ENCODE measurements around the gene SUGP2. TPM values are rescaled to one million over a fixed set of nuclear protein-coding genes. Genes with fewer than 3 reads are reported as not detected.
"Not testable (repeated sequence)": the region's sequence is repeated elsewhere in the genome, so short reads cannot be mapped to it uniquely, and the experiment has no call there.

SUGP2 gene
- total RNA-seq, 2 experiments from 2014 or later = 76.6 to 80.7 TPM

DNA sequence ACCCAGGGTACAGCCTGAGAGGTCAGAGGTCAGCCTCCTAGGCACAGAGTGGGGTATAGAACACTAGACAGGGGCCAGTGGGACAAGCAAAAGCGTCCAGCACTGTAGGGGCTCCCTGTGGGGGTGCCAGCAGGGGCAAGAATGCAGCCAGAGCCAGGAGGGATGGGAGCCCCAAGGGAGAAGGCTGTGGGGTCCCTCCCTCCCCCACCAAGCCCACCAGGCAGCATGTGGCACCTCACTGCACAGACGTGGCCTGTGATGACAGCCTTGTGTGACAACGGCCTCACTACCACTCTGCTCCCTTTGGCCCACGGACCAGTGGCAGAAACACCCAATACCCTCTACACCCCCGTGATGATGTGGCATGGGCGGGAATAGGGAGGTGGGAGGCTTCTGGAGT lies 10.2 kb upstream of the SUGP2 start:
- CTCF ChIA-PET = no interaction called here
- POLR2A ChIA-PET = no interaction called here

DNA sequence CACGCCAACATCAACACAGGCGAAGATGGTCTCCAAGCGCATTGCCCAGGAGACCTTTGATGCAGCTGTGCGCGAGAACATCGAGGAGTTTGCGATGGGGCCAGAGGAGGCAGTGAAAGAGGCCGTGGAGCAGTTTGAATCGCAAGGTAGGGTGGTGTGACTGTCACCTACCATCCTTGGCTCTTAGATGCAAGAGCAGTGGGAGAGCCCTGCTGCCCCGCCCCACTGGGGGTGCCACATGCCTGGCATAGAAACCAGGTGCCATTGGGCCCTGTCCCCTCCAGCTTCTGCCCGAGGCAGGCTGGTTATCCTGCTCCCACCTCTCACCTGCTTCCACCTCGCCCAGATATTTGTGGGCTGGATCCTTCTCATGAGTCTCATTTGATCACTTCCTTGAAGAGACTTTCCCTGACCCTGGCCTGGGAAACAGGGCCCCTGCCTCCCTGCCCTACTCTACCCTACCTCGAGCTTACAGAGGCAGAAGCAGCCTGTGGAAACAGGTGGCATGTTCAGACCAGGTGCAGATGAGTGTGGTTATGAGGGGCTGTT lies 9.5 kb upstream of the SUGP2 start:
- POLR2A ChIA-PET = interaction anchor here (0.9 kb wide), 1 partner anchor 12 kb away, joined by 3 read pairs; no protein-coding TSS in a partner anchor
- CTCF ChIA-PET = no interaction called here

DNA sequence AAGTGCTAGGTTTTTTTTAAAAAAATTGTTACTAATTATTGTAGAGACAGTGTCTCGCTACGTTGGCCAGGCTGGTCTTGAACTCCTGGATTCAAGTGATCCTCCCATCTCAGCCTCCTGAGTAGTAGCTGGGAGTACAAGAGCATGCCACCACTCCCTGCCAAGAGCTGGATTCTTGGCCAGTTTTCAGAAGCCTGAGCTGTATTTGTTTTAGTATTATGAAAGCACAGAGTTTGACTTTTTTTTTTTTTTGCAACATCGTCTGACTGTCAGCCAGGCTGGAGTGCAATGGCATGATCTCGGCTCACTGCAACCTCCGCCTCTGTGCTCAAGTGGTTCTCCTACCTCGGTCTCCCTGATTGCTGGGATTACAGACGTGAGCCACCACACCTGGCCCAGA lies 7.1 kb upstream of the SUGP2 start:
- CTCF ChIA-PET = interaction anchor here (0.6 kb wide), 1 partner anchor 351 kb away, joined by 3 read pairs; no protein-coding TSS in a partner anchor

DNA sequence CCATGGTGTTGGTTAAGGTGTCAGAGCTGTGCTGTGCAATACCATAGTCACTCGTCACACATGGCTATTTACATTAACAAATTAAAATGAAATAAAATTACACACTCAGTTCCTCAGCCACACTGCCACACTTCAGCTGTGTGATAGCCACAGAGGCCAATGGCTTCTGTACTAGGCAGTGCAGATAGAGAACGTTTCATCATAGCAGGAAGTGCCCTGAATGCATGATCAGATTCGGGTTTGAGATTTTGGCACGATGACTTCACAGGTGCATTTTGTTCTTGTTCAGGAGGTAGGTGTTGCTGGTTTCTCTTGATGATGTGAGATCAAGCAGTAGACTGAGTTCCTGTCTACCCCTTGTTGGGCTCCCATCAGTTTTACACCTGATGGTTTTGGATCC lies 6.6 kb upstream of the SUGP2 start:
- POLR2A ChIA-PET = no interaction called here
- CTCF ChIA-PET = no interaction called here

More for the DNA sequence above, 7.1 kb upstream of the SUGP2 start:
- POLR2A ChIA-PET = no interaction called here

DNA sequence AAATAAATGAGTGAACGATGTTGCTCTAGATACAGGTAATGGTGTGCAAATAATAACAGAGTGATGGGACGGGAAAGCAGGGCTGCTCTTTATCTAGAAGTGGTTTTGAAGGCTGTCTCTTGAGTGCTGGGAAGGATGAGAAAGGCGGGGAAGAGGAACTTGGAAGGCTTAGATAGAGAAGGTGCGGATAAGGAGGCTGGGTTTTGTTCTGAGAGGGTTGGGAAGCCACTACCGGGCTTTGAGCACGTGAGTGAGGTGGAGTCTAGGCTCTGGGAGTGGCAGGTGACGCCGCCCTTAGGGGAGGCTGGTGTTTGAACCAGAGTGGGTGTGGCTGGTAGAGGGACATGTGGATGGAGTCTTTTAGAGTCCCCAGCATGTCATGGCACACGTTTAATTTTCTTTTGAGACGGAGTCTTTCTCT lies 897 bp upstream of the SUGP2 start:
- CTCF ChIA-PET = no interaction called here
- POLR2A ChIA-PET = no interaction called here

DNA sequence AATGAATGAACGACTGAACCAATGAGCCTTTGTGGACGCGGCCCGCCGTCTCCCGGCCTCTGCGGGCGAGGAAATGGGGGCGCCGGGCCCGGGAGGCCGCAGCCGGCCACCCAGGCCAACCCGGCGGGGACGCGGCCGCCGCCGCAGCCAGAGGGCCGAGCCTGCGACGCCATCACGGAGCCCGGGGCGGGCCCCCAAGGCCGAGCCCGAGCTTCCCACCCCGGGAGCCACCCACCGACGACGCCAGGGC lies 216 bp downstream of the SUGP2 start:
- CTCF ChIA-PET = no interaction called here
- POLR2A ChIA-PET = no interaction called here

DNA sequence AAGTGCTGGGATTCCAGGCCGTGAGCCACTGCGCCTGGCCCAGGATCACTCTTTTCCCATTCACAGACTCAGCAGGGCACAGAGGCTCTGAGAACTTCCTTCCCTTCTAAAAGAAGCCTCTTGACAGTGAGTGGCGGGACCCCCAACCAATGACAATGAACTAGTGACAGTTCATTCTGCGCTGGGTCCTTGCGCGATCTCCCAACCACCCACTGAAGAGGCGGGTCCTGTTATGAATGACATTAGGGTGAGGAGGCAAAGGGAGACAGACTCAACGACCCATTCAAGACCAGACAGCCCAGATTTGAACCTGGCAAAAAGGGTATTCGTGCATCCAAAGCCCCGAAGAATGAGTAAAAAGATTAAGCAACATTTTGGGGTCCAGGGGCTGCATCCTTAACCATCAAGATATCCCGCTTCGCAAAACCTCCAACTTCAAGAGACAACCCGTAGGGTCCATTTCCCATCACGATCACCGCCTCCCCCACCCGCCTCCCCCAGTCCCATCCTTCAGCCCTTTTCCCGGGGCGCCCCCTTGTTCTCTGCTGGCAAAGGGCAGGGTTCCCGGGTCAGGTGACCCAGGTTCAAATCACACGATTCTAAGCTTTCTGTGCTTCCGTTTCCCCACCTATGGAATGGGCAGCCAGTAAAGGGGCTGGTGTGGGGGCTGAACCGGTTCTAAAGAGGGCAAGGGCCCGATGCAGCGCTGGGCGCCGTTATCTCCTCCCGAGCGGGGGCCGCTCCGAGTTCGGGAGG lies 719 bp downstream of the SUGP2 start:
- CTCF ChIA-PET = no interaction called here
- POLR2A ChIA-PET = no interaction called here

DNA sequence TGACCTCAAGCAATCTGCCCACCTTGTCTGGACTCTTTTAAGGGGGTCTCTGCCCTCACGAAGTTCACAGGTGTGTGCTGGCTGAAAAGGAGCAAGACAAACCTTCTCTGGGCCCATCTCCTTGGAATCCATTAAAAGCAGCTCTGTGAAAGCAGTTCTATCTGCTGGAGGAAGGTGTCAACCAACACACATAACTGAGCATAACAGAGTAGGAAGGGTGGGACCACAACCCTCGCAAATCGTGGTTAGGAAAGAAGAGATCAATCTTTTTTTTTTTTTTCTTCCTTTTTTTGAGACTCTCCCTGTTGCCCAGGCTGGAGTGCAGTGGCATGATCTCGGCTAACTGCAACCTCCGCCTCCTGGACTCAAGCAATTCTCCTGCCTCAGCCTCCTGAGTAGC lies 1.4 kb downstream of the SUGP2 start:
- CTCF ChIA-PET = no interaction called here
- POLR2A ChIA-PET = interaction anchor here (0.6 kb wide), 1 partner anchor 522 kb away, joined by 5 read pairs; no protein-coding TSS in a partner anchor

DNA sequence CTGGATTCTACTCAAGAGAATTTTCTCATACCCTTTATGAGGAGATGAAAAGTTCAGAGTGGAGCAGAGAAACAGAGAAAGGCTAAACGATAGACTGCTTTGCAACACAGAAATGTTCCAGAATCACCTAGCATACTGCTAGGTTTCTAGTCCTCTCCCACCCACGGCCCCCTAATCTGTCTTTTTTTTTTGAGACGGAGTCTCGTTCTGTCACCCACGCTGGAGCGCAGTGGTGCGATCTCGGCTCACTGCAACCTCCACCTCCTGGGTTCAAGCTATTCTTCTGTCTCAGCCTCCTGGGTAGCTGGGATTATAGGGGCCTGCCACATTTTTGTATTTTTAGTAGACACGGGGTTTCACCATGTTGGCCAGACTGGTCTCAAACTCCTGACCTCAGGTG lies 4.8 kb downstream of the SUGP2 start:
- POLR2A ChIA-PET = no interaction called here
- CTCF ChIA-PET = no interaction called here

DNA sequence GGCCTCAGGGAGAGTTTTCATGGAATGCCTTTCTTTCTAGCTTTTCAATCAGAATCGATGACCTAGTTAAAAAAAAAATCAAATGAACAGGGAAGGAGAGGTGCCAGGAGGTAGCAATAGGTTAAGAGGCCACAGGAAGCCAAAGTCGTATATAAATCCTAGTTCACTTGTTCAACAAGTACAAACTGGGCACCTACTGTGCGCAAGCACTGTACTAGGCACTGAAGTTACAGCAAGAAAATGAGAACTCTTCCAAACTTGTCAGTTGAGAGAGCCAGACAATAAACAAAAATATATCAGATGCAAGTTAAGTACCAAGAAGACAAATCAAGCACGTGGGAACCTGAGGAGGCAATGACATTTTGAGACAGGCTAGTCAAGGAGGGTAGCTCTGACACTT lies 6.1 kb downstream of the SUGP2 start:
- CTCF ChIA-PET = no interaction called here
- POLR2A ChIA-PET = no interaction called here

DNA sequence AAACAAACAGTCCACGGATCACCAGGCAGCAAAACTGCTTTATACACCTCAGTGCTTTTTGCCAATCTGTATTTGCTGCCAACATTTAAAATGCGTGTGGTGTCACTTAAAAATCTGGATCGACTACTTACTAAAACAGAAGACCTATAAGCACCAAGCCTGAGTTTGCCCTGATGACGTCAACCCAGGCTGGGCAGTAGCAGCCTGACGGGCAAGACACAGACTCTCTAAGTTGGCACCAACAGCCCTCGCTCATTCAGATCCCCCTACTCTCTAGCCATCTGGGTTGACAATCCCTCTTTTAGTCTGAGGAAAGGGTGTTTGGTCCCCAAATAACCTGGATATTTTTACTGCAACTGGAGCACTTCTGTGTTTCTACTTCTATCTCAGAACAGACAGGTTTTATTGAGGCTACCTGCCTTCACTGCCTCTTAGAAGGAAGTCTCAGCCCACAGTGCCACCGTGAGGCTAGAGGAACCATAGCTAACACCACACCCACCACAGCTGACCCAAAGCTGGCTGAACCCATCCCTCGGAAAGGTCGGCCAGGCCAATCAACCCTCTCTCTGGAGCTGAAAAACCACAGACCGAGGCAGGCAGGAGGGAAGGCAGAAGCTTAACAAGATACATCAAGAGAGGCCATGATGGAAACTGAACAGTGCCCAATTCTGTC lies 6.9 kb downstream of the SUGP2 start:
- POLR2A ChIA-PET = no interaction called here
- CTCF ChIA-PET = no interaction called here

DNA sequence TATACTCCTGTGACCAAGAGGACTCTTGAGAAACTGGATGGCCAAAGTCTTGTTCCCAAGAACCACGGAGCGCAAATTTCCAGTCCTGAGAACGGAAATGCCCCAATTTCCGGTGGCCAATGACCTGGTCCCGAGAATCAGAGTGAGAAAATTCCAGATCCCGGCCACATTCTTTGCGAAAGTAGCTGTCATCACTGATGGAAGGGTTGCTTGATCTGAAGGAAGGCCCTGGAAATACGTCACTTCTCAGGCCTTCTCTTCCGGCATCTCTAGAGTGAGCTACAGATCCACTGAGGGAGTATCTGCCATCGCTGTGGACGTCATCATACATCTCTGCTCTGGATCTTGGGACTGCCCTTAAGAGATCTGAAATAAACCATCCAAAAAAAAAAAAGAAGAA lies 7.5 kb downstream of the SUGP2 start:
- ChIA-PET POLR2A (no interaction called here), CTCF (no interaction called here)

DNA sequence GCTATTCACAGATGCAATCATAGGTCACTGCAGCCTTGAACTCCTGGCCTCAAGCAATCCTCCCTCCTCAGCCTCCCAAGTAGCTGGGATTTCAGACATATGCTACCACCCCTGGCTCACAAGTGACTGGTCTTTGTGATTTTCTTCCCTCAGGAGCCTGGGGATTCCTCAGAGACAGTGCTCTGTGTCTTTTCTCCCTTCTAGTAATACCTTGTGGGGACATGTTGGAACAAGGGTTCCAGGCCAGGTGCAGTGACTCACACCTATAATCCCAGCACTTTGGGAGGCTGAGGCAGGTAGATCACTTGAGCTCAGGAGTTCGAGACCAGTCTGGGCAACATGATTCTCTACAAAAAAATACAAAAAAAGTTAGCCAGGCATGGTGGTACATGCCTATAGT lies 9.9 kb downstream of the SUGP2 start:
- CTCF ChIA-PET, POLR2A ChIA-PET: not testable (repeated sequence)

DNA sequence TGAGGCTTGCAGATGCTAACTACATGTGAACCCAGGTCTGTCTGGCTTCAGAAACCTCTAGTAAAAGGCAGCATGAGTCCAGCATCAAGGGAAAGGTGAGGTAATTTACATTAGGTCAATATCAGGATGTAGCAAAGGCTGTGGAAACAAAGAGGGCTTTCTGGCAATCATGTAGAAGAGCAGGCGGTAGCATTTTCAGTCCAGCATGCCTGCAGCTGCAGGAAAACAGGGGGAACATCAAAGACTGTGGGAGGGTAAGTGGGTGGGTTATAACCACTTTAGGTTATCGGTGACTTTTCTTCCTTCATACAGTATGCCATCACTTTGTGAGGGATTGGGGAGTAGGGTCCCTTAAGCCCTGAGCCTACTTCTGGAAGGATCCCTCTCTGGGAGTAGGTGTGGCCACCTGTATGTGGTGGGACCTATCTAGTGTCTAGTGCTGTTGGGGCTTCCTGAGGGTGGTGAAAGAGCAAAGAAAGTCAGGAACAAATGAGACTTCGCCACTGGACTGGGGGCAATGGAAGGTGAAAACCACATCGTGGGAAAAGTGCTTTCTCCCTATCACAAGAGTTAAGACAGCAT lies 10.8 kb downstream of the SUGP2 start:
- ChIA-PET POLR2A (no interaction called here), CTCF (no interaction called here)

DNA sequence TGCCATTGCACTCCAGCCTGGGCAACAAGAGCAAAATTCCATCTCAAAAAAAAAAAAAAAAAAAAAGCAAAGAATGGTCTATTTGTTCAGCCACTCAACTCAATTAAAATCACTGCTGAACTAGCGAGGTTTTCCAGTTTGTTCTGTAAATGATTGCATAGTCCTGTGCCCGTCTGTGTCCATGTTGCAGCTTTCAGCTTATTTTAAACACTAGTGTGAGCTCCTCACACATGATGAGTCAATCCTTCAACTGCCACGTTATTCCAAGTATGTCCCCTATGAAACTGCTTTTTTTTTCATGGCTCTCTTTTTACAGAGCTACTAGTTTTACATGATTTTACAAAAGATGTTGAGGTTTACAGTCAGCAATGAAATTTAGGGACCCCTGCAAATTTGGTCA lies 12.2 kb downstream of the SUGP2 start:
- POLR2A ChIA-PET = interaction anchor here (0.7 kb wide), 2 partner anchors 89 to 276 kb away, joined by 3 to 4 read pairs; no protein-coding TSS in a partner anchor
- CTCF ChIA-PET = interaction anchor here (0.8 kb wide), 1 partner anchor 127 kb away, joined by 3 read pairs; no protein-coding TSS in a partner anchor

DNA sequence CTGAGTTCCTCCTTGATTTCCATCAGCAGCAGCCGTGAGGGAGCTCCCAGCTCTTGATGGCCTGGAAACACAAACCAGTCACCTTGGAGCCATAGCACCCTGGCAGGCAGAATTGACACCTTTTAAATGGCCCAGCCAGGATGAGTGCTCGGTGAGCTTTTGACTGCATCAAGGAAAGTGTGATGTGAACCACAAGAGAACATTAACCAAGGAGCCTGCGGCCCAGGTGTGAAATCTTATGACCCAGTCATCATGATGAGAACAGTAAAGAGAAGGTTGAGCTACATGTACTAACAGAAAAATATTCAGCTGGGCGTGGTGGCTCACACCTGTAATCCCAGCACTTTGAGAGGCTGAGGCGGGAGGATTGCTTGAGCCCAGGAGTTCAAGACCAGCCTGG lies 22.8 kb downstream of the SUGP2 start:
- ChIA-PET POLR2A (no interaction called here), CTCF (no interaction called here)

DNA sequence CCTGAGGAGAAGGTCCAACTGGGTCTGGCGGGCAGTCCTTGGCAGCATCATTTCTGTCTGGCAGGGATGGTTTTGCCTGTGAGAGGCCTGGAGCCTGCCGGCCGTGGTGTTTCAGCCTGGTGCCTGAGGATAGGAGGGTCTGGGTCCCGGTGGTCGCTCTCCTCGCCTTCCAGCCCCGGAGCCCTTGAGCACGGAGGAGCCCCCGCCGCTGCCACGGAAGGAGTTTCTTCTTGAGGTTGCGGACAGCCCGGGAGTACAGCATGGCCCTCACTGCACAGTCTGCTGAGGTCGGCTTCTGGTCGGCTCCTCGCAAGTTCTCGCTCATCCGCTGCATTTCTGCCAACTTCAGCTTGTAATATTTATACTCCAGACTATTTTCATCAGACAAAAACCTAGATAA lies 23.4 kb downstream of the SUGP2 start:
- CTCF ChIA-PET = no interaction called here
- POLR2A ChIA-PET = interaction anchor here (0.5 kb wide), 1 partner anchor 59 kb away, joined by 8 read pairs; no protein-coding TSS in a partner anchor

DNA sequence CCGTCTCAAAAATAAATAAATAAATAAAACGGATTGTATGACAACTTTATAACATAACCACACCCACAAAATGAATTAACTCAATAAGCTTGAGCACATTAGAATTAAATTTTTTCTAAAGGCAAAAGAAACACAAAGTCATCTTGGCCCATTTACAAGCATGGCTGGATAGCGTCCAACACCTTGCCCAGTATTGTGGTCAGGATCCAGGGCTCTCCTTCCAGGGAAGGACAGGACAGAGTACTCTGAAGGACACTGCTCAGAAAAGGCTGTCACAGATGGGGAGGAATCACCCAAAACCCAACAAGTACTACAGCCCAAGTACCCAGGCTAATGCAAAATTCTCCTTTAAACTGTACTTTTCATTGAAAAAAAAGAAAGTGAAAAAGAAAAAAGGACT lies 27.1 kb downstream of the SUGP2 start:
- POLR2A ChIA-PET = no interaction called here
- CTCF ChIA-PET = no interaction called here

DNA sequence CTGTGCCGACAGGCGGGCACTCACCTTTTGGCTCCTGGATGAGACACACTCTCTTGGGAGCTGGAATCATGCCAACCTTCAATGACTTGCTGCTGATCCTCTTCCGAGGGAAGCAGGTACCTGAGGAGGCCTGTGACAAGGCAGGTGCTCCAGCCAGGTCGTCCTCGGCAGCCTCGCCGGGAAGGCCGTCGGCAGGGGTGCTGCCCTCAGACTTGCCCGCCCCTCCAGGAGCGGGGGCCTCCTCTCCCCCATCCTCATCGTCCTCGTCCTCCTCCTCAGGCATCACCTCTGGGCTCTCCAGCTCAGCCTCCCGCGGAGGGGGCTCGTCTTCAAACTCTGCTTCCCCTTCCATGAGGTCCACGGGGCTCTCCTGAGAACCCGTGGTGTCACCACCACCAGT lies 29.2 kb downstream of the SUGP2 start:
- POLR2A ChIA-PET = no interaction called here
- CTCF ChIA-PET = no interaction called here

DNA sequence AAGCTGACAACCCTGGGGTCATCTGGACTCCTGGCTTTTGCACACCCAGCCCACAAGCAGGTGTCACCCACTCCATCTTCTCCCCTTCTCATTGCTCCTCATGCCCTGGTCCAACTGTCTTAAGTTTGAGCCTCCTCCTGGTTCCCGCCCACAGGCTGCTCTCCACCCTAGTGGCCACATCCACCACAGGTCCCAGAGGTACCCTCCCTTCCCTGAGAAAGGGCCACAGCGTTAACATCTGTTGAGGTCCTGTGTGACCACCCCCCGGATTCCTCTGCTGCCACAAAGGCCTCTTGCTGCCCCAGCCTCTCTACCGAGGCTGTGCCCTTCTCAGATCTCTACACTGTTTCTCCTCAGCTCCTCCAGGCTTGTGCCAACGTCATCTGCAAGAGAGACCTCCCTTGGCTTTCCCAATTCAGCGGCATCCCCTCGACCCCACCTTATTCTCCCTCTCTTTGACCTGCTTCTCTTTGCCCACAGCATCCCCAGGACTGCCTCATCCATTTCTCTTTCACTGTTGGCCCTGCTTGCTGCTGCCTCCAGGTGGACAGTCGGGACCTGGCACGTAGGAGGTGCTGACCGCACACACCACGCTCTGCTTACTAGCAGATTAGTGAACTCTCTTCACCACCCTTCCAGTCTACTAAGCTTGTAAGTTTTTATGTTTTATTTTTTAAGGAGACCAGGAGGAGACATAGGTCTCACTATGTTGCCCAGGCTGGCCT lies 33.3 kb downstream of the SUGP2 start:
- ChIA-PET CTCF (no interaction called here), POLR2A (no interaction called here)
